Kidney capillary endothelial cell (primary cell): Measurements from ENCODE around the gene MIXL1.
A peak's percentile ranks its signal among the peaks of the same experiment; 100 is the strongest.
"Not testable (repeated sequence)": the region's sequence is repeated elsewhere in the genome, so short reads cannot be mapped to it uniquely, and the experiment has no call there.

ENCODE experiments used
- DNase-seq: peaks from one replicate; pipeline ENCODE4 v3.0.0-alpha.2; 2018; ENCODE audit warnings: low spot score

Gene MIXL1

DNA sequence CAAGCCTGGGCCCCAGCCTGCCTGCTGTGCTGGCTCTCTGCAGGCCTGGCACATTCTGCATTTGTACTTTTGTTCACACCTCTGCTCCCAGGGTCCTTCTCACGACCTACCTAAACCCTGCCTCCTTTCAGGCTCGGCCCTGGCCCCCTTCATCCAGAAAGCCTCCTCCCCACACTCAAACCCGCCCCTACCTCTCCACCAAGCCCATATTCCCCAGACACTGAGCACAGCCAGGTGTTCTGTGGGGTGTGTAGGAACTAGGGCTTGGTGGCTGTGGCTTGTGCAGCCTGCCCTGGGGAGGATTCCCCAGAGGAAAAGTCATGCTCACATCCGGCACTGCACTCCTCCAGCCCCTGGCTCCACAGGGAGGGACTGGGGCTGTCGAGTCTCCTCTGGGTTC, 8.2 kb upstream of the MIXL1 start:
- DNase-seq: no peak

- DNase-seq: no peak
Observed at GRCh38 chr1:226216056-226216455, 7.4 kb upstream of the MIXL1 start.

- no peak for DNase-seq
Observed at GRCh38 chr1:226217273-226217672, 6.2 kb upstream of the MIXL1 start.

GRCh38 chr1:226220473-226221189, 2.8 kb upstream of the MIXL1 start:
- no peak for DNase-seq

DNA sequence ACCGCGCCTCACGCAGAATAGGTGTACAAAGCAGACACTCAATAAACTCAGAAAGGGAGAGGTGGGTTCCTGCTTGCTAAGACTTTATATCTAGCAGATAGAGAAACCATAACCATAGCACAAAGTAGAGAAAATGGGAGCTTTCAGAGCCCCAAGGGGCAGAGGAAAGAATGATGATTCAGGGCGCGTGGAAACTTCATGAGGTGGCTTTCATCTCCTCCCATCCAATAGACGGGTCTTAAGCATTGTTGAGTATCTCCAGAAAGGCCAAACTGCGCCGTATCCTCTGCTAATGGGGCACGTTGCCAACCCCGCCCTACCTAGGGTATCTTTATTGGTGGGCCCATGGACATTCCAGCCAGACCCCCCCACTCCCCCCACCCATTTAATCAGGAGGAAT, 778 bp upstream of the MIXL1 start:
- DNase-seq: no peak

DNA sequence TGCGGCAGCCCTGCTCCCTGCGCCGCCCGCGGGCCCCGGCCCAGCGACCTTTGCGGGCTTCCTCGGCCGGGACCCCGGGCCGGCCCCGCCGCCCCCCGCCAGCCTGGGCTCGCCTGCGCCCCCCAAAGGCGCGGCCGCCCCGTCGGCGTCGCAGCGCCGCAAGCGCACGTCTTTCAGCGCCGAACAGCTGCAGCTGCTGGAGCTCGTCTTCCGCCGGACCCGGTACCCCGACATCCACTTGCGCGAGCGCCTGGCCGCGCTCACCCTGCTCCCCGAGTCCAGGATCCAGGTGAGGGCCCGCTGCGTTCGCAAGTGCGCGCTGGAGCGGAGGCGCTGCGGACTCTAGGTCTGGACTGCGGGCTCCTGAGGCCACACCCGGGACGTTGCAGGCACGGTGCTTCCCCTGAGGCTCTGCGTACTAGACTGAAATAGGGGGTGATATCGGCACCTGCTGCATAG, 351 bp downstream of the MIXL1 start:
- no peak for DNase-seq

DNA sequence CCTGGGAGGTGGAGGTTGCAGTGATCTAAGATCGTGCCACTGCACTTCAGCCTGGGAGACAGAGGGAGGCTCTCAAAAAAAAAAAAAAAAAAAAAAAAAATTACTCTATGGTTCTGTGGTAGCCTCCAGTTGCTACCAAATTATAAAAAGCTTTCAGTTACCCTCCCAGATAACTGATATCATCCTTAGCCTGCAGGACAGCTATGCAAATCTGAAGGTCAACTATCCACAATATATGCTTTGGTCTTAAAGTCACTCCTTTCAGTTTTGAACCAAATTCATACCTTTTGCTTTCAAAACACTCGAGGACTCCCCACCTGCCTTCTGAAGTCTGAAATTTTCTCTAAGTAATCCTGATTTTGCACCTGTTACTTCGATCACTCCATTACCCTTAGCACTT, 3.1 kb downstream of the MIXL1 start:
- no peak for DNase-seq

DNA sequence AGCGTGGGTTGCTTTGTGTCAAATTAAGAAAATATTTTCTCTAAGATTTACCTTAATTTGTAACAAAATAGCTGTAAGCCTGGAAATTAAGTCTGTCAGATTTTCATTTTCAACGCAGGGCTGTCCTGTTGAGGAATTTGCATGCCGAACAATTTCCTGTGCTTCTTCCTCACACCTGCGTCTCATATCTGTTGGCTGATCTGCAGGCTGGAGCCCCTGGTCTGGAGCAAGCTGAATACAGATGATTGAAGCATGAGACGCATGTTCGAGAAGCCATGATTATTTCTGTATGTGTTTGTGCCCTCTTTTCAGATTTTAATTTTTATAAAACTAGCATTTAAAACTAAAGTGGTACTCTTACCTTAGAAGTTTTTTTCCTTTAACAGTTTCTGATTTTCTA, 9.8 kb downstream of the MIXL1 start:
- no peak for DNase-seq

GRCh38 chr1:226233806-226234205, 10.3 kb downstream of the MIXL1 start:
- DNase-seq: no peak

DNA sequence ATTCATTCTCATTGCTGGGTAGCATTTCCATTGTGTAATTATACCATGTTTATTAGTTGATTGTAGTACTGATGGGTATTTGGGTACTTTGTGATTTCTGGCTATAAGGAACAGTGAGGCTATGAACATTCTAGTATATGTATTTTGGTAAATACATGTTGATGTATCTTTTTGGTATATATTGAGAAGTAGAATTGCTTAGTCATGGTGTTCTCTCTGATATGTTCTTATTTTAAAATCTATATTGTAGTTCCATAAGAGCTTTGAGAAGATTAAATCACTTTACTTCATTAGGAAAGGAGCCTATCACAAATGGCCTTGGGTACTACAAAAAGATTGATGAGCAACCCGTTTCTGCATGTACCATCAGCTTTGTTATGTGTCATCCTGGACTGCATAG, 13.4 kb downstream of the MIXL1 start:
- DNase-seq: no peak

GRCh38 chr1:226239421-226239820, 16.0 kb downstream of the MIXL1 start:
- DNase-seq: no peak

GRCh38 chr1:226248091-226248490, 24.6 kb downstream of the MIXL1 start:
- DNase-seq: no peak

GRCh38 chr1:226248796-226249195, 25.3 kb downstream of the MIXL1 start:
- DNase-seq: no peak

DNA sequence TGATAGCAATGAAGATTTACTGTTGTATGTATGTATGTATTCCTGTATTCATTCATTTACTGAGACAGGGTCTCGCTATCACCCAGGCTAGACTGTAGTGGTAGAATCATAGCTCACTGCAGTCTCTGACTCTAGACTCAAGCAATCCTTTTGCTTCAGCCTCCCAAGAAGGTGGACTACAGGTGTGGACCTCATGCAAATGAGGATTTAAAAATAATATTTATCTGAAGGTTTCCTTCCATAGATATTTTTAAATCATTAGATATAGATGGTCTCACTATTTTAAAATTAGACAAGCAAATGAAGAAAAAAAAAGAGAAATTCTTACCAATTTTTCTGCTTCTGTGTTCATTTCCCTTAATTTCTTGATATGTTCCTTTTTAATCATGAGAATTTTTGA, 27.0 kb downstream of the MIXL1 start:
- no peak for DNase-seq

DNA sequence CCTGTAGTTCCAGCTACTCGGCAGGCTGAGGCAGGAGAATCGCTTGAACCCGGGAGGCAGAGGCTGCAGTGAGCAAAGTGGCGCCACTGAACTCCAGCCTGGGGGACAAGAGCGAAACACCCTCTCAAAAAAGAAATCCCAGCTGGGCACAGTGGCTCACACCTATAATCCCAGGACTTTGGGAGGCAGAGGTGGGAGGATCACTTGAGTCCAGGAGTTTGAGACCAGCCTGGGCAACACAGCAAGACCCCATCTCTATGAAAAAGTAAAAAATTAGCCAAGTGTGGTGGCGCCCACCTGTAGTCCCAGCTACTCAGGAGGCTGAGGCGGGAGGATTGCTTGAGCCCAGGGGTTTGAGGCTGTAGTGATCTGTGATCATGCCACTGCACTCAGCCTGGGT, 29.4 kb downstream of the MIXL1 start:
- not testable (repeated sequence) for DNase-seq

GRCh38 chr1:226253933-226254332, 30.5 kb downstream of the MIXL1 start:
- no peak for DNase-seq

- no peak for DNase-seq
Observed at GRCh38 chr1:226255380-226255779, 31.9 kb downstream of the MIXL1 start.

DNA sequence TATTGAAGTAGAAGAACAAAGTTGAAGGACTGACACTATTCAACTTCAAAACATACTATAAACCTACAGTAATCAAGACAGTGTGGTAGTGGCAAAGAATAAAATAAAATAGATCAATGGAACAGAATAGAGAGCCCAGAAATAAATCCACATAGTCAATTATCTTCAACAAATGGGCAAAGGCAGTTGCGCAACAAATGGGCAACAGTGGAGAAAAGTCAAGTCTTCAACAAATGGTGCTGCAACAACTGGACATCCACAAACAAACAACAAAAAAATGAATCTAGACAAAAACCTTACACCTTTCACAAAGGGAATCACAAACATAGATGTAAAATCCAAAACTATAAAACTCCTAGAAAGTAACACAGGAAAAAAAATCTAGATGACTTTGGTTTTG, 38.4 kb downstream of the MIXL1 start:
- DNase-seq: no peak

GRCh38 chr1:226268421-226269124, 45.1 kb downstream of the MIXL1 start:
- peak; percentile 5 for DNase-seq

DNA sequence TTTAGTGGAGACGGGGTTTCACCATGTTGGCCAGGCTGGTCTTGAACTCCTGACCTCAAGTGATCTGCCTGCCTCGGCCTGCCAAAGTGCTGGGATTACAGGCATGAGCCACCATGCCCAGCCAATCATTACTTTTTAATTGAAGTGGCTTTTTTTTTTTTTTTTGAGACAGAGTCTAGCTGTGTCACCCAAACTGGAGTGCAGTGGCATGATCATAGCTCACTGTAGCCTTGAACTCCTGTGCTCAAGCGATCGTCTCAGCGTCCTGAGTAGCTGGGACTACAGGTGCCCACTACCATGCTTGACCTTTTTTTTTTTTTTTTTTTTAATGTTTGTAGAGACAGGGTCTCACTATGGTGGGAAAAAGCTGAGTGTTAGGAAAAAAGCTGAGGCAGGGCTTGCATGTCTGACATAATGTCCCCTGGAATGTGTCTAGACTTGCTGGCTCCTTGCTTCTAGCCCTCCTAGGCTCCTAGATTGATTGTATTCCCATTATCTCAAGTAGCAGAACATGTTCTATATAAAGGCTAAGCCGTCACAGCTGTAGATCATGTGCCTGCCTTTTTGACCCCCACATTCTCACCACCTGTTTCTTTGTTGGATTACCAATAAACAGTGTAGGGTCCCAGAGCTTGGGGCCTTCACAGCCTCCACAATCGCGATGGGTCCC, 48.9 kb downstream of the MIXL1 start:
- not testable (repeated sequence) for DNase-seq

- DNase-seq: no peak
Observed at GRCh38 chr1:226274138-226274537, 50.7 kb downstream of the MIXL1 start.

DNA sequence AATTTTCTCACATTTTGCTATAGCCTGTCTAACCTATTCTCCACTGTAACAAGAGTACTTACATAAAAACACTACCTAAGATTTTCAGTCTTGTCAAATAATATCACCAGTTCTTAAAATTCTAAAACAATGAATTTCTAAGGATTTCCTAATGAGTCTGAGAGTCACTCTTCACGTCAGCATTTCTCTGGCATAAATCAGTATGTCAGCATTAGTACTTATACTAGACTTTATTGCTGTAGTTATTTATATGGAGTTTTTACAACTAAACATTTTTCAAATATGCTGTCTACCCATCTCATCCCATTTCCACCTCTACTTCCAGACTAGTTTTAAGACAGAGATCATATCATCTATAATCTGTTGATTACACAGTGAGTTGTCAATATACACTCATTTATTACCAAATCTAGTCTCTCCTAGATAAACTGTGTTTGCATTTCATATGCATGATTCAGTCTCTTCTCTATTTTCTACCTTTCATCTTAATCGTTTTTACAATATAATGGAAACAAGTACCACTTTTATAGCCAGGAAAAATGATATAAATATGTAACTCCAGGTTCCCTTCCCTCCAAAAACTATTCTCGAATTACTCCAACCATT, 52.7 kb downstream of the MIXL1 start:
- no peak for DNase-seq
